K562 treated with DMSO at 1 percent for 4 hours (cell line): ENCODE measurements around the gene POLD2. TPM values are rescaled to one million over a fixed set of nuclear protein-coding genes. Genes with fewer than 3 reads are reported as not detected.

Experiments
- total RNA-seq: library from RNA; unstranded; fragments of 300-600 nt; gene quantifications from 2 replicates; pipeline ENCODE4 v1.2.3, GENCODE V29; 2022; ENCODE audit not compliant: insufficient read depth

The POLD2 gene
- 146 and 183 TPM in 2 replicates for total RNA-seq

GRCh38 chr7:44123190-44124003 is at the start of gene POLD2:
Gene POLD2 (minus strand): TSS chr7:44123548. CDS start chr7:44122053, 1,495 bp downstream.

GRCh38 chr7:44141221-44141850 is 18.0 kb upstream of the POLD2 start, which contains the start of gene MYL7:
Gene MYL7 (minus strand): TSS chr7:44141332. CDS start chr7:44141305, 27 bp downstream.

GRCh38 chr7:44103923-44104859 is 19.2 kb downstream of the POLD2 start, which contains the start of gene AEBP1:
Gene AEBP1 (plus strand): TSS chr7:44104345. CDS start chr7:44104666, 321 bp downstream.

GRCh38 chr7:44065431-44066110 is 57.8 kb downstream of the POLD2 start, which contains the start of gene PGAM2:
Gene PGAM2 (minus strand): TSS chr7:44065567. CDS start chr7:44065529, 38 bp downstream.

Other genes starting within 250 kb of the POLD2 start
- 16.1 and 18.6 TPM in 2 replicates for gene URGCP, start 217.0 kb downstream of the POLD2 start, total RNA-seq
- 7.9 and 14.8 TPM in 2 replicates for gene UBE2D4, start 197.1 kb downstream of the POLD2 start, total RNA-seq
- not detected in 2 replicates for gene SPDYE1, start 125.7 kb downstream of the POLD2 start, total RNA-seq
- 35.0 and 40.7 TPM in 2 replicates for gene DBNL, start 78.8 kb downstream of the POLD2 start, total RNA-seq
- not detected in 2 replicates for gene PGAM2, start 58.0 kb downstream of the POLD2 start, total RNA-seq
- 6.3 and 8.4 TPM in 2 replicates for gene POLM, start 41.0 kb downstream of the POLD2 start, total RNA-seq
- 0.42 and 0.84 TPM in 2 replicates for gene AEBP1, start 19.2 kb downstream of the POLD2 start, total RNA-seq
- gene MYL7, start 17.8 kb upstream of the POLD2 start, total RNA-seq: not detected in 2 replicates
- not detected in 2 replicates for gene GCK, start 65.9 kb upstream of the POLD2 start, total RNA-seq
- gene YKT6, start 77.4 kb upstream of the POLD2 start, total RNA-seq: 99.1 and 110 TPM in 2 replicates
- gene CAMK2B, start 202.0 kb upstream of the POLD2 start, total RNA-seq: not detected in 2 replicates